ENCODE data around the gene DUSP22. TPM values are rescaled to one million over a fixed set of nuclear protein-coding genes. Genes with fewer than 3 reads are reported as not detected.

Gene DUSP22
- total RNA-seq, 1 experiment from 2014 or later, result 25.0 TPM

DNA sequence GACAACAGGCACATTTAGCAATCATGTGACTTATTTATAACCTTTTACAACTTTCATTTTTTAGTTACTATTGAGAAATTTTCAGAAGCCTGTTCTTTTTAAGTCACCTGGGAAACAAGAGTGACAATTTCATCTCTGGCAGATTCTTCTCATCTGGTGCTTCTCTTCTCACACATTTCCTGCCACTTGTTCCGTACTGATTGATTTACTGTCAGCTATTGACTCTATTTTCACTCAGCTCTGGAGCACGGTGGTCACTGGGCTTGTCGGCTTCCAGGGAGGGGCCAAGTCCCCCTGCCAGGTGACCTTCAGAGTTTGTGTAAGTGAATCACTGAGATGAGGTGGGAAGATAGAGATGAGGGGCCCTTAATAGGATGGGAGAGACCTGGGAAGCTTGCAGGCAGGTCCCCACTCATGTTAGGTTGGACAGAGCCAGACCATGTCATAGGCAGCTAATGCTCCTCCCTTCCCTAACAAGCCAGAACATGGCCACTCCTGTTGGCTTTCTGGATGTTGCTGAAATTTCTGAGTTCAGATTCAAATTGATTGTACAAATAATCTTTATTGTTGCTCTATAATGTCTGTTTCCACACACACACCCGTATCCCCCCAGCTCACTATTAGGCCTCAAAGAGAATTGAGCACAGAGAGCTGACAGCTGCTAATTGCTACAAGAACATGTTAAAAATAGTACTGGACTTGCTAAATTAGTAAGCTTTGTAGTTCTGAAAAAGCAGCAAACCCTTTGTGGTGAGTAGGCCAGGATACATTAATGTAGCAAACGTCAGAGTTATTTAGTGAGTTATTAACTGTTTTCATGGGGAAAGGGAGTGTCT lies 13.3 kb downstream of the DUSP22 start:
- H4K20me1 ChIP-seq (ENCODE audit: control insufficient read depth, insufficient read depth, insufficient read length), result no peaks in the 10 kb centered on the region
- WGBS (ENCODE audit: extremely low coverage, insufficient read length, low lambda C conversion rate), result no CpG with 5 or more reads among the region's 5 CpGs
- no peaks in the 10 kb centered on the region for H3K27me3 ChIP-seq (ENCODE audit: insufficient read depth, low read length)
- H2BK120ac ChIP-seq (ENCODE audit: low read depth, low read length, poor library complexity, severe bottlenecking), result no peak overlapping the region
- no peaks in the 10 kb centered on the region for H3K79me1 ChIP-seq (ENCODE audit: insufficient read depth, low read depth, low read length, poor library complexity, severe bottlenecking)
- no peaks in the 10 kb centered on the region for H3K4me1 ChIP-seq (ENCODE audit: insufficient read depth, low read length)
- no peak overlapping the region for H4K91ac ChIP-seq (ENCODE audit: insufficient read length, low read depth, low read length)
- H2BK15ac ChIP-seq (ENCODE audit: low read depth, low read length), result no peak overlapping the region
- H3K4ac ChIP-seq (ENCODE audit: low read depth, low read length), result no peak overlapping the region
- no peak for DNase-seq
- H3K4me1 Mint-ChIP-seq, result no peaks in the 10 kb centered on the region
- H3K27ac ChIP-seq (ENCODE audit: insufficient read length, low read depth, low read length), result no peak overlapping the region
- H3K36me3 Mint-ChIP-seq (ENCODE audit: insufficient read depth in 1 of 3, low read depth in 3 of 3), result peaks cover 5 to 16% (median 7%) of the 10 kb centered on the region in 3 experiments; a peak in 6 of 7 replicates
- no peak overlapping the region for H3K4me2 ChIP-seq (ENCODE audit: insufficient read depth, insufficient read length, low read length)
- H3K27ac Mint-ChIP-seq, result no peak overlapping the region
- H3K4me3 Mint-ChIP-seq, result no peak overlapping the region
- H3K23ac ChIP-seq (ENCODE audit: insufficient read length, low read depth, low read length), result no peak overlapping the region
- H3K23me2 ChIP-seq (ENCODE audit: insufficient read length, low read depth, low read length, poor library complexity, severe bottlenecking), result no peaks in the 10 kb centered on the region
- no peaks in the 10 kb centered on the region for H3K79me2 ChIP-seq (ENCODE audit: insufficient read depth, low read length)
- H2BK12ac ChIP-seq (ENCODE audit: insufficient read length, low read depth, low read length), result no peak overlapping the region
- H3K14ac ChIP-seq (ENCODE audit: insufficient read depth, low read length), result no peak overlapping the region
- H3K18ac ChIP-seq (ENCODE audit: insufficient read length, low read depth, low read length), result no peak overlapping the region
- H2BK5ac ChIP-seq (ENCODE audit: insufficient read length, low read length), result no peak overlapping the region
- H3K56ac ChIP-seq (ENCODE audit: insufficient read length, low read depth, low read length), result no peak overlapping the region
- H3K9me3 ChIP-seq (ENCODE audit: control insufficient read depth, low read depth, low read length), result peaks cover 74% of the 10 kb centered on the region
- H3K9ac ChIP-seq (ENCODE audit: extremely low read depth, insufficient read length, low read length), result no peak overlapping the region
- no peak overlapping the region for H4K8ac ChIP-seq (replicated peaks; ENCODE audit: insufficient read length, low read depth, low read length)
- H3T11ph ChIP-seq (ENCODE audit: low read length), result no peak overlapping the region
- TF ChIP-seq, protein P1, sequence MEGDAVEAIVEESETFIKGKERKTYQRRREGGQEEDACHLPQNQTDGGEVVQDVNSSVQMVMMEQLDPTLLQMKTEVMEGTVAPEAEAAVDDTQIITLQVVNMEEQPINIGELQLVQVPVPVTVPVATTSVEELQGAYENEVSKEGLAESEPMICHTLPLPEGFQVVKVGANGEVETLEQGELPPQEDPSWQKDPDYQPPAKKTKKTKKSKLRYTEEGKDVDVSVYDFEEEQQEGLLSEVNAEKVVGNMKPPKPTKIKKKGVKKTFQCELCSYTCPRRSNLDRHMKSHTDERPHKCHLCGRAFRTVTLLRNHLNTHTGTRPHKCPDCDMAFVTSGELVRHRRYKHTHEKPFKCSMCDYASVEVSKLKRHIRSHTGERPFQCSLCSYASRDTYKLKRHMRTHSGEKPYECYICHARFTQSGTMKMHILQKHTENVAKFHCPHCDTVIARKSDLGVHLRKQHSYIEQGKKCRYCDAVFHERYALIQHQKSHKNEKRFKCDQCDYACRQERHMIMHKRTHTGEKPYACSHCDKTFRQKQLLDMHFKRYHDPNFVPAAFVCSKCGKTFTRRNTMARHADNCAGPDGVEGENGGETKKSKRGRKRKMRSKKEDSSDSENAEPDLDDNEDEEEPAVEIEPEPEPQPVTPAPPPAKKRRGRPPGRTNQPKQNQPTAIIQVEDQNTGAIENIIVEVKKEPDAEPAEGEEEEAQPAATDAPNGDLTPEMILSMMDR (conservative IDR thresholded peaks at IDR 0.05), result no peak
- H3K9me3 Mint-ChIP-seq, result peaks cover 0 to 6% of the 10 kb centered on the region in 2 experiments; a peak in 4 of 5 replicates
- no peak overlapping the region for H2AFZ ChIP-seq (ENCODE audit: low read length)
- no peak overlapping the region for H2AK5ac ChIP-seq (ENCODE audit: insufficient read length, low read length)
- H3K27me3 Mint-ChIP-seq (ENCODE audit: low read depth), result no peaks in the 10 kb centered on the region
- H4K5ac ChIP-seq (ENCODE audit: insufficient read length, low read depth, low read length), result no peak overlapping the region
- H2BK20ac ChIP-seq (ENCODE audit: low read depth, low read length, poor library complexity, severe bottlenecking), result no peak overlapping the region

Data from H9 (cell line).